Activated CD8-positive, alpha-beta memory T cell treated with anti-CD3 and anti-CD28 coated beads for 36 hours (primary cell): ENCODE data around the gene CD52. TPM values are rescaled to one million over a fixed set of nuclear protein-coding genes. Genes with fewer than 3 reads are reported as not detected.

Source experiments
- CTCF ChIA-PET: fragments of 350-600 bp; sonication (Branson Sonifier 250); formaldehyde crosslinking; loops from one replicate; lab custom pipeline; 2021; ENCODE audit warnings: antibody characterized with exemption; lab: Charles Lee
- POLR2A ChIA-PET: fragments of 350-600 bp; sonication (Branson Sonifier 250); formaldehyde crosslinking; loops from one replicate; lab custom pipeline; 2021; ENCODE audit warnings: antibody characterized with exemption; lab: Charles Lee
- total RNA-seq, 2 experiments: library from RNA; stranded (reverse); gene quantifications; one replicate each; pipeline ENCODE4 v1.2.3, GENCODE V29; 2021

CD52 gene
- total RNA-seq, 2 experiments from 2014 or later: 252 to 254 TPM

GRCh38 chr1:26356106-26356505, 38.3 kb downstream of the CD52 start:
- ChIA-PET CTCF (interaction anchor here (1.2 kb wide), 1 partner anchor 81 kb away, joined by 3 read pairs; no protein-coding TSS in a partner anchor), POLR2A (no interaction called here)

GRCh38 chr1:26357121-26357602, 39.4 kb downstream of the CD52 start:
- ChIA-PET CTCF (no interaction called here), POLR2A (no interaction called here)

GRCh38 chr1:26358411-26359384, 40.9 kb downstream of the CD52 start:
- ChIA-PET CTCF (interaction anchor here (1.0 to 2.0 kb wide), 5 partner anchors 16 to 189 kb away, joined by 3 to 10 read pairs (median 7); partner anchors contain the start of gene ZNF593), POLR2A (interaction anchor here (0.5 to 1.0 kb wide), 4 partner anchors 9 to 285 kb away, joined by 3 read pairs; no protein-coding TSS in a partner anchor)

- CTCF ChIA-PET: interaction anchor here (0.5 to 2.0 kb wide), 5 partner anchors 13 to 89 kb away, joined by 3 to 7 read pairs (median 3); no protein-coding TSS in a partner anchor
- POLR2A ChIA-PET: no interaction called here
These were observed 42.4 kb downstream of the CD52 start for GRCh38 chr1:26359981-26360806.

- POLR2A ChIA-PET: no interaction called here
- CTCF ChIA-PET: interaction anchor here (0.7 to 1.8 kb wide), 4 partner anchors 12 to 90 kb away, joined by 3 to 4 read pairs (median 3); no protein-coding TSS in a partner anchor
These were observed 43.2 kb downstream of the CD52 start for GRCh38 chr1:26360807-26361604.

- POLR2A ChIA-PET: no interaction called here
- CTCF ChIA-PET: interaction anchor here (0.9 to 3.6 kb wide), 5 partner anchors 9 to 84 kb away, joined by 3 to 24 read pairs (median 8); partner anchors contain the start of gene CRYBG2
These were observed 43.9 kb downstream of the CD52 start for GRCh38 chr1:26361605-26362122.

GRCh38 chr1:26362331-26362730, 44.6 kb downstream of the CD52 start:
- ChIA-PET CTCF (interaction anchor here (0.5 to 3.6 kb wide), 7 partner anchors 10 to 85 kb away, joined by 3 to 24 read pairs (median 8); partner anchors contain the start of genes CD52 and CRYBG2), POLR2A (no interaction called here)

GRCh38 chr1:26363549-26364448, 46.0 kb downstream of the CD52 start:
- ChIA-PET CTCF (interaction anchor here (0.6 to 3.6 kb wide), 32 partner anchors 10 to 669 kb away, joined by 3 to 24 read pairs (median 5); partner anchors contain the start of genes CD52, CRYBG2, DHDDS and ZNF593), POLR2A (interaction anchor here (0.7 kb wide), 1 partner anchor 790 kb away, joined by 3 read pairs; no protein-coding TSS in a partner anchor)

- CTCF ChIA-PET: interaction anchor here (1.0 to 3.6 kb wide), 10 partner anchors 9 to 195 kb away, joined by 3 to 22 read pairs (median 8); partner anchors contain the start of genes ZNF593 and ZNF683
- POLR2A ChIA-PET: no interaction called here
These were observed 47.2 kb downstream of the CD52 start for GRCh38 chr1:26364956-26365355.

GRCh38 chr1:26367441-26367840, 49.7 kb downstream of the CD52 start:
- CTCF ChIA-PET: interaction anchor here (0.5 to 1.1 kb wide), 3 partner anchors 10 to 23 kb away, joined by 3 to 4 read pairs (median 3); no protein-coding TSS in a partner anchor

GRCh38 chr1:26368006-26368405, 50.2 kb downstream of the CD52 start:
- ChIA-PET CTCF (no interaction called here), POLR2A (no interaction called here)

More at GRCh38 chr1:26367441-26367840, 49.7 kb downstream of the CD52 start:
- POLR2A ChIA-PET: no interaction called here

GRCh38 chr1:26368486-26368885, 50.7 kb downstream of the CD52 start:
- ChIA-PET POLR2A (no interaction called here), CTCF (no interaction called here)

Other genes starting within 250 kb of the CD52 start
- 10 to 100 TPM; 15.4 to 15.7 TPM for gene PDIK1L, start 206.1 kb upstream of the CD52 start, total RNA-seq
- not detected for gene FAM110D, start 158.9 kb upstream of the CD52 start, total RNA-seq
- not detected for gene C1orf232, start 149.0 kb upstream of the CD52 start, total RNA-seq
- 10 to 100 TPM; 84.2 to 84.8 TPM for gene ZNF593, start 148.1 kb upstream of the CD52 start, total RNA-seq
- gene ZNF593OS, start 146.1 kb upstream of the CD52 start, total RNA-seq: not detected
- gene CNKSR1, start 140.5 kb upstream of the CD52 start, total RNA-seq: 1 to 10 TPM in 1 of 2 experiments, under 1 TPM in 1; 0.84 to 1.1 TPM
- gene CATSPER4, start 127.4 kb upstream of the CD52 start, total RNA-seq: not detected
- 10 to 100 TPM; 32.5 to 33.6 TPM for gene CEP85, start 83.8 kb upstream of the CD52 start, total RNA-seq
- 100 to 1,000 TPM; 399 to 416 TPM for gene SH3BGRL3, start 37.9 kb upstream of the CD52 start, total RNA-seq
- gene UBXN11, start 11.3 kb upstream of the CD52 start, total RNA-seq: 10 to 100 TPM; 27.6 to 27.8 TPM
- 1 to 10 TPM; 2.8 to 2.9 TPM for gene CRYBG2, start 36.2 kb downstream of the CD52 start, total RNA-seq
- gene ZNF683, start 54.8 kb downstream of the CD52 start, total RNA-seq: 1 to 10 TPM in 1 of 2 experiments, under 1 TPM in 1; 0.94 to 1.6 TPM
- gene LIN28A, start 92.9 kb downstream of the CD52 start, total RNA-seq: not detected
- gene DHDDS, start 114.4 kb downstream of the CD52 start, total RNA-seq: 10 to 100 TPM; 51.3 to 52.2 TPM
- 100 to 1,000 TPM; 819 to 830 TPM for gene HMGN2, start 154.5 kb downstream of the CD52 start, total RNA-seq
- gene RPS6KA1, start 211.8 kb downstream of the CD52 start, total RNA-seq: 100 to 1,000 TPM; 220 to 222 TPM